ENCODE data around the gene RPL36.

RPL36 gene

GRCh38 chr19:5676105-5676771, 13.9 kb upstream of the RPL36 start:
- FAIRE-seq (no peak), DNase-seq (ENCODE audit: insufficient read length) (no peak)
- TF ChIP-seq POLR2AphosphoS5 (IDR thresholded peaks at IDR 0.05; ENCODE audit: low read depth, low read length): no peak
- TF ChIP-seq POLR2A (IDR thresholded peaks at IDR 0.05; ENCODE audit: low read depth, low read length): no peak; the same call in 1 of the 2 replicates
- TF ChIP-seq TAF1 (IDR thresholded peaks at IDR 0.05; ENCODE audit: borderline replicate concordance, low read depth, low read length): no peak

- DNase-seq (ENCODE audit: insufficient read length) (no peak), FAIRE-seq (no peak)
- TF ChIP-seq POLR2AphosphoS5 (IDR thresholded peaks at IDR 0.05; ENCODE audit: low read depth, low read length) (no peak), TAF1 (IDR thresholded peaks at IDR 0.05; ENCODE audit: borderline replicate concordance, low read depth, low read length) (no peak), POLR2A (IDR thresholded peaks at IDR 0.05; ENCODE audit: low read depth, low read length) (no peak)
These were observed 13.4 kb upstream of the RPL36 start for GRCh38 chr19:5676772-5677105.

- no peak for FAIRE-seq
- TF ChIP-seq TAF1 (IDR thresholded peaks at IDR 0.05; ENCODE audit: borderline replicate concordance, low read depth, low read length) (no peak), POLR2A (IDR thresholded peaks at IDR 0.05; ENCODE audit: low read depth, low read length) (no peak), POLR2AphosphoS5 (IDR thresholded peaks at IDR 0.05; ENCODE audit: low read depth, low read length) (no peak)
These were observed 13.0 kb upstream of the RPL36 start for GRCh38 chr19:5677136-5677535.

GRCh38 chr19:5677580-5677979, 12.5 kb upstream of the RPL36 start:
- FAIRE-seq (no peak), DNase-seq (ENCODE audit: insufficient read length) (no peak)
- TF ChIP-seq POLR2AphosphoS5 (IDR thresholded peaks at IDR 0.05; ENCODE audit: low read depth, low read length): no peak
- no peak for TF ChIP-seq POLR2A (IDR thresholded peaks at IDR 0.05; ENCODE audit: low read depth, low read length)
- TF ChIP-seq TAF1 (IDR thresholded peaks at IDR 0.05; ENCODE audit: borderline replicate concordance, low read depth, low read length): no peak

More at GRCh38 chr19:5677136-5677535, 13.0 kb upstream of the RPL36 start:
- DNase-seq (ENCODE audit: insufficient read length): no peak

- TF ChIP-seq POLR2AphosphoS5 (IDR thresholded peaks at IDR 0.05; ENCODE audit: low read depth, low read length) (no peak), TAF1 (IDR thresholded peaks at IDR 0.05; ENCODE audit: borderline replicate concordance, low read depth, low read length) (no peak), POLR2A (IDR thresholded peaks at IDR 0.05; ENCODE audit: low read depth, low read length) (no peak)
- DNase-seq (ENCODE audit: insufficient read length) (no peak), FAIRE-seq (no peak)
These were observed 11.9 kb upstream of the RPL36 start for GRCh38 chr19:5678071-5678718.

- no peak for TF ChIP-seq TAF1 (IDR thresholded peaks at IDR 0.05; ENCODE audit: borderline replicate concordance, low read depth, low read length)
- TF ChIP-seq POLR2A (IDR thresholded peaks at IDR 0.05; ENCODE audit: low read depth, low read length): no peak
- 0 out of 2 replicates have a peak, but pooled peaks have one; percentile 20 for TF ChIP-seq POLR2AphosphoS5 (IDR thresholded peaks at IDR 0.05; ENCODE audit: low read depth, low read length)
- DNase-seq (ENCODE audit: insufficient read length) (no peak), FAIRE-seq (no peak)
These were observed 10.6 kb upstream of the RPL36 start for GRCh38 chr19:5679289-5680083.

GRCh38 chr19:5680084-5680436, 10.0 kb upstream of the RPL36 start:
- no peak for TF ChIP-seq POLR2A (IDR thresholded peaks at IDR 0.05; ENCODE audit: low read depth, low read length)
- TF ChIP-seq TAF1 (IDR thresholded peaks at IDR 0.05; ENCODE audit: borderline replicate concordance, low read depth, low read length): no peak
- TF ChIP-seq POLR2AphosphoS5 (IDR thresholded peaks at IDR 0.05; ENCODE audit: low read depth, low read length): no peak; the same call in 1 of the 2 replicates
- DNase-seq (ENCODE audit: insufficient read length) (no peak), FAIRE-seq (no peak)

GRCh38 chr19:5680437-5681368, 9.4 kb upstream of the RPL36 start, which contains the start of the genes HSD11B1L and MICOS13:
HSD11B1L (plus strand) TSS chr19:5681027; CDS start chr19:5684833, 3,806 bp downstream.
MICOS13 (minus strand) TSS chr19:5680516; CDS start chr19:5680486, 30 bp downstream.
- TF ChIP-seq POLR2A (IDR thresholded peaks at IDR 0.05; ENCODE audit: low read depth, low read length) (peak; percentile 85), POLR2AphosphoS5 (IDR thresholded peaks at IDR 0.05; ENCODE audit: low read depth, low read length) (peak; percentile 64), TAF1 (IDR thresholded peaks at IDR 0.05; ENCODE audit: borderline replicate concordance, low read depth, low read length) (0 out of 2 replicates have a peak, but pooled peaks have one; percentile 46)
- FAIRE-seq (peak; percentile 99), DNase-seq (ENCODE audit: insufficient read length) (peak; percentile 98)

GRCh38 chr19:5681391-5682106, 8.5 kb upstream of the RPL36 start:
- TF ChIP-seq TAF1 (IDR thresholded peaks at IDR 0.05; ENCODE audit: borderline replicate concordance, low read depth, low read length) (no peak), POLR2AphosphoS5 (IDR thresholded peaks at IDR 0.05; ENCODE audit: low read depth, low read length) (no peak), POLR2A (IDR thresholded peaks at IDR 0.05; ENCODE audit: low read depth, low read length) (no peak)
- DNase-seq (ENCODE audit: insufficient read length): no peak
- peak; percentile 27 for FAIRE-seq

GRCh38 chr19:5682107-5682482, 8.0 kb upstream of the RPL36 start:
- TF ChIP-seq POLR2A (IDR thresholded peaks at IDR 0.05; ENCODE audit: low read depth, low read length) (no peak), TAF1 (IDR thresholded peaks at IDR 0.05; ENCODE audit: borderline replicate concordance, low read depth, low read length) (no peak), POLR2AphosphoS5 (IDR thresholded peaks at IDR 0.05; ENCODE audit: low read depth, low read length) (no peak)
- DNase-seq (ENCODE audit: insufficient read length) (no peak), FAIRE-seq (no peak)

Measured in GM12892 (cell line).